GM19043 (cell line): Measurements from ENCODE around the gene ATG4D.
A peak's percentile ranks its signal among the peaks of the same experiment; 100 is the strongest.
"Not testable (repeated sequence)": the region's sequence is repeated elsewhere in the genome, so short reads cannot be mapped to it uniquely, and the experiment has no call there.

ENCODE experiments used
- ATAC-seq: cut with Tn5 transposase; IDR thresholded peaks from one replicate; pipeline ENCODE4 v1.9.1; 2021; ENCODE audit warnings: low read depth; ENCODE audit not compliant: unreplicated experiment

ATG4D gene

DNA sequence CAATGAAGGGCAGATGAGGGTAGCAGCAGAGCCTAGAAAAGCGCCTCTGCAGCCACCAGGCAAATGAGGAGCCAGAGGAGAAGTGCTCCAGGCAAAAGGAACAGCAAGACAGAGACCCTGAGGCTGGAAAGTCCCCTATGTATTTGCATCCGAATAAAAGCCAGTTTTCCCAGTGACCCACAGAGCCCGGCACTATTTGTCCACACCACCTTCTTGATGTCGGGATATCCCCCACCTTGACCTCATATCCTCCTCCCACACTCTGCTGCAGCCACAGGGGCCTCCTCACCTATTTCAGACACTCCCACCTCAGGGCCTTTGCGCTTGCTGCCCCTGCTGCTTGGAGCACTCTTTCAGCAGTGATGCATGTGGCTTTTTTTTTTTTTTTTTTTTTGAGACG, 6.6 kb downstream of the ATG4D start:
- ATAC-seq: no peak

DNA sequence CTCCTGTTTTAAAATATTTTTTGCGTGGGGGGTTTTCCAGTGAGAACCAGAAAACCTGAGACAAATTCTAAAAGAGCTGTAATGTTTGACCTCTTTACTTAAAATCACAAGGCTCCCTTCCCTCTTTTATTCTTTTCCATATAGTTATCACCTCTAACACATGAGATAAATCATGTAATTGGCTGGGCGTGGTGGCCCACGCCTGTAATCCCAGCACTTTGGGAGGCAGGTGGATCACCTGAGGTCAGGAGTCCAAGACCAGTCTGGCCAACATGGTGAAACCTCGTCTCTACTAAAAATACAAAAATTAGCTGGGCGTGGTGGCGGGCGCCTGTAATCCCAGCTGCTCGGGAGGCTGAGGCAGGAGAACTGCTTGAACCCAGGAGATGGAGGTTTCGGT, 7.3 kb downstream of the ATG4D start:
- not testable (repeated sequence) for ATAC-seq

DNA sequence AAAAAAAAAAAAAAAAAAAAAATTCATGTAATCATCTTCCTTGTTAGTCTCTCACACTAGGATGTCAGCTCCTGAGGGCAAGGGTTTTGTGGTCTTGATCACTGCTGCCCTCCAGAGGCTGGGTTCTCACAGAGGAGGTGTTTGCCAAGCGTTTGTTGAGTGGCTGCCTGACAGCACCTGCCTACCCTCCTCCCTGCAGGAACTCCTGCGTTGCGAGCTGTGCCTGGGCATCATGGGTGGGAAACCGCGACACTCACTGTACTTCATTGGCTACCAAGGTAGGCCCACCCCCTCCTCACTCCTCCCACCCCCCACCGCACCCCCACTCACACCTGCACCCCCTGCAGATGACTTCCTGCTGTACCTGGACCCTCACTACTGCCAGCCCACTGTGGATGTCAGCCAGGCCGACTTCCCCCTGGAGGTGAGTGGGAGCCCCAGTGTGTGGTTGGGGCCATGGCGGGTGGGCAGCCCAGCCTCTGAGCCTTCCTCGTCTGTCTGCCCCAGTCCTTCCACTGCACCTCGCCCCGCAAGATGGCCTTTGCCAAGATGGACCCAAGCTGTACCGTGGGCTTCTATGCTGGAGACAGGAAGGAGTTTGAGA, 8.1 kb downstream of the ATG4D start:
- no peak for ATAC-seq

DNA sequence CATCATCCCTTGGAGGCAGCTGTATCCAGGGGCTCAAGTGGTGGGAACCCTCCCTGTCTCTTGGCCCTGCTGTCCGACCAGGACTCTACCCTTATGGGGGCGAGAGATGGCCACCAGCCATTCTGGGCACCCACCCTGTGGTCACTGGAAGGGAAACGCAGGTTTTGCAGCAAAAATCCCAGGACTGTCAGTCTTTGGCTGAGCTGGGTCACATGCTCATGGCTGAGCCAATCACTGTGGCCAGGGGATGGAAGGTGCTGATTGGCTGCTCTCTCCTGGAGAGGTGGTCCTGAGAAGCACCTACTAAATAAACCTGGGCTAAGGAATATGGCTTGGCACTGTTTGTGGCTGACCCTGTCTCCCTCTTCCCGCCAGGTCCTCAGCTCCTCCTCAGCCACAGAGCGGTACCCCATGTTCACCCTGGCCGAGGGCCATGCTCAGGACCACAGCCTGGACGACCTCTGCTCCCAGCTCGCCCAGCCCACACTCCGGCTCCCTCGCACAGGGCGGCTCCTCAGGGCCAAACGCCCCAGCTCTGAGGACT, 8.9 kb downstream of the ATG4D start:
- no peak for ATAC-seq

DNA sequence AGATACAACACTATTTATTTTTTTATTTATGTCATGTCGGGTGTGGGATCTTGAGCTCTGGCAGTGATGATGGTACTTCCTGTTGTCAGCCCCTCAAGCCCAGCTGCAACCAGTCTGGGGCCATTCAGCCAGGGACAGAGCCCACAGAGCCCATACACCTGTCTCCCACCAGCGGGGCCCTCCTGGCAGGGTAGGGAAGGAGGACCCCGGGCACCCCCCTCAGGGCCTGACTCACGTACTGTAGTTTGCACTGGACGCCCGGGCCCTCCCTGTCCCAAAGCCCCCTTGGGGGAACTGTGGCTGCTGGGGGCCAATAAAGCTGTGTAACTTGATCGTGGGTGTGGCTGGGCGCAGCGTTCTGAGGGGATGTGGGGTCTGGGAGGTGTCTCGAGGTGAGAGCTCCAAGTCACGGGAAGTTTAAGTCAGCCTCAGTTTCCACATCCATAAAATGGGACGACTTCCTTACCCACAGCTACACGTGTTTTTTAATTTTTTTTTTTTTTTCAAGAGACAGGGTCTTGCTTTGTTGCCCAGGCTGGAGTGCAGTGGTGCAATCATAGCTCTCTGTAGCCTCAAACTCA, 9.5 kb downstream of the ATG4D start:
- no peak for ATAC-seq

DNA sequence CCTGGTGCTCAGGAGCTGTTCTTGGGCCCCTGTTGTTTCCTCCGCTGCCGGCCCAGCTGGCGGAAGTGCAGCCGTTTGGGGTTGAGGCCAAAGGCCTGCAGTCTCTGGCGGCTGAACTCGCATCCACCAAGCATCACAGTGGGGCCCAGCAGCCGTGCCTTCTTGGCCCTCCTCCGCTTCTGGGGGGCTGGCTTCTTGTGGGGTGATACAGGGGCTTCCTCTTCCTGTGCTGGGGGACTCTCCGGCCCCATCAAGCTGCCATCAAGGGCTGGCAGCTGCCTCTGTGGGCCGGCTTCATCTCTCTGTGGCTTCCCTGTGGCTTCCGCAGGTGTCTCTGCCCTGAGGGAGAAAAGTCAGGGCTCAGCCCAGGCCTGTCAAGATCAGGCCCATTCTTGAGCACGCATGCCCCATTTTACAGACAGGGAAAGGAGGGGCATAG, 10.3 kb downstream of the ATG4D start:
- ATAC-seq: no peak

DNA sequence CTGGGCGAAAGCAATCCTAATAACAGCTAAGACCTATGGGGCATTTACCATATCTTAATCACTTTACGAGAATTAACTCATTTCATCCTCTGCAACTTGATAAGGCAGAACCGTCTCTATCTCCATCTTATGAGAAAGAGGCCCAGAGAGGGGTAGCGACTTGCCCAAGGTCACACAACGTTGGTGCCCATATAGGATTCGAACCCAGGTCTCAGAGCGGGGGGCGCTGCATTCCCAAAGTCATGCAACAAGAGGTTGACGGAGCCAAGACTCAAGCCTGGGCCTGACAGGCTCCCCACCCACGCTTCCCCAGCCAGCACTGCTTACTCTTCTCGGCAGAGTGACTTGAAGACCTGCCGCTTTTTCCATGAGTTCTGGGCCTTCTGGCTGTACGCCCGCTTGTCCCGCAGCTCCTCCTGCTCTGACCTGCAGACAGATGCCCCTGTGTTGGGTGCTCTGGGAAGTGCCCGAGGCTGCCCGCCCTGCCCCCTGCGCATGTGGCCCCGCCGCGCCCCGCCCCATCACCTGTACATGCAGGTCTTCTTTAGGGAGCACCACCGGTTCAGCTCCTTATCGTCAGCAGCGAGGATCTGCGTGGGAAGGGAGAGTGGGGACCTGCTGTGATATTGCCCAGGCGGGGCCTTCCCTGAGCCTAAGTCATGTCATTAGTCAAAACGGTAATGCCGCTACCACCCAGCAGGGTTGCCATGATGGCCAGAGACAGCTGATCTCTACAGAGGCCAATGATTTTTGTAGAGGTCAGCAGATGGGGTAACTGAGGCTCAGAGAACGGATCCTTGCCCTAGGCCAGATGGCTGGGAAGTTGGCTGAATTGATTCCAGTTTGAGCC, 11.3 kb downstream of the ATG4D start:
- ATAC-seq: no peak

DNA sequence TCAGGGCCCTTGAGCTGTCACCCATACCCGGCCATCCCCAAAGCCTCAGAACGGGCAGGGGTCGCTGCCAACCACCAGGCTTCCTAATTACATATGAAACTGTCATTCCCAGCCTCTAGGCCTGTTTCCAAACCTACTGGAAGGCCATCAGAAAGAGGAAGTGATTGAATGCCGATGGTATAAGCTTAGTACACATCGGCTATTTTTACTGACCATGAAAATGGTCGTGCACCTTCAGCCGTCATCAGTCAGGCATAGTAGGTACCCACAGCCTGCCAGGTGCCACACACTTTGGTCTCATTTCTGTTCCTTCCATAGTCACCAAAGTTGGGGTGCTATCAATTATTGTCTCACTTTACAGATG, 11.9 kb downstream of the ATG4D start:
- no peak for ATAC-seq

DNA sequence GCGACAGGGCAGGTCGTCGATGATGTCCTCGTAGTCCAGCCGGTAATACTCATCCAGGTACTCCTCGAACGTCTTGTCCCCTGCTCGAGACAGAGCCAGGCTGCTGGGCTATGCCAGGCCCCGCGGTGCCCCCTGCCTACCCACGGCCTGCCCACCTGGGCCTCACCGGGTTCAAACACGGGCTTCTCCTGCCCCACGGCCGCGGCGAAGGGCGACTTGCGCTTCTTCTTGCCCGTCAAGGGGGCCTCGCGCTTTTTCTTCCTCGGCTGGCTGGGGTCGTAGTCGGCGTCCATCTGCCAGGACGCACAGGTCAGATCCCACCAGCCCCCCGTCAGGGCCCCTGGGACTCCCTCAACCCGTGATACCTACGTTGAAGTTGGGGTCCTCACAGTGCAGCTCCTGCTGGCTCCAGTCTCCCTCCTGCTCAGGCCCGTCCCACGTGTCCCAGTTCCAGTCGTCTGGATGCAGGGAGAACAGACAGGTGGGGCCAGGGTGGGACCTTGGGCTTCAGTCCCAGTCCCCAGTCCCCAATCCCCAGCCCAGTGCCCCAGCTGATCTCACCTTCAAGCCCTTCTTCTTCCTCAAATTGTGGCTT, 14.0 kb downstream of the ATG4D start:
- no peak for ATAC-seq

DNA sequence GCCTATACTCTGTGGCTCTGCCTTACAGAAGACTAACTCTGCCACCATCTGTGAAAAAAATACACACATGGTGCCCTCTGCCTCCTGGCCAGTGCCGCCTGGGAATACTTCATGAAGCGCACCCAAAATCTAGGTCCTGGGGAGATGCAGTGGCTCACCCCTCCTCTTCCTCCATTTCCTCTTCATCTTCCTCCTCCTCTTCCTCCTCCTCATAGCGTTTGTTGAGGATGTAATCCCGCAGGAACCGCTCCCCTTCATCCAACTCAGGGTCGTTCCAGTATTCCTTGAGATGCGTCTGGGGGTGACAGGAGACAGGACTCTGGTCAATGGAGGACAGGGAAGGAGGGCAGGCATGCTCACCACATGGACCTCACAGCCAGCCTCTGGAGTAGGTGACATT, 16.4 kb downstream of the ATG4D start:
- no peak for ATAC-seq

DNA sequence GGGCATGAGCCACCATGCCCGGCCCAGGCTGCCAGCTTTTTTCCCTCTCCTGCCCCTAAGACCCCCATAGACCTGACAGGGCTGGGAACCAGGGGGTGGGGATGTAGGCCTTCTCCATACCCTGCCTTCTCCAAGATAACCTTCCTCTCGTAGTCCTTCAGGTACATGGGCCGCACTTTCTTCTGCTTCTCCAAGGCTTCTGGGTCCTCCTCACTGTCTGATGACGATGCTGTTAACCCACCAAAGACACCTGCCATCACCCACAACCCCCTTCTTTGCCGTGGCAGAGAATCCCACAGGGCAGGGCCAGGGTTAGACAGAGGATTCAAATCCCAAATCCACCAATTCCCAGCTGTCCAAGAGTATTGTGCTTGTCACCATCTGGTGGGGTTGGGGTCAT, 18.9 kb downstream of the ATG4D start:
- ATAC-seq: no peak

DNA sequence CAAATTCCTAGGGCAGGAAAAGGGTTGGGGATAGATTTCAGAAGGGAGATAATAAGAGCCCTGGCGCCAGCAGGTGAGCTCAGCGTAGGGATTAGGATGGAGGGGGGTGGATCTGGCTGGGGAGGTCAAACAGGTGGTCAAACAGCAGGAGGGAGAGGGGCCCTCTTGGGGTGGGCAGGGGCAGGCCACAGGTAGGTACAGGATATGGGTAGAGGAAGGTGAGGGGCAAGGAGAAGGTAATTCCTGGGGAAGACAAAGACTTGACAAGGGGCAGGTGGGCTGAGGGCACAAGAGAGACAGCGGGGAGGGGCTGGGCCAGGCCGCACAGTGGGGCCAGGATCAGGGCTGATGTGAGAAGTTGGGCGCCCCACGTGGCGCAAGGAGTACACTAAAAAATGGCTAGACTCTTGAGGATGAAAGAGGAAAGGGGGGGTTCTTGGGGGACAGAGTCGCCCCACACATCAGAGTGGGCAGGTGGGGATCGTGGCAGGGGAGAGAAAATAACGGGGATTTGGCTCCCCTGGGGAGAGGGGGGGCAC, 21.4 kb downstream of the ATG4D start:
- ATAC-seq: no peak

DNA sequence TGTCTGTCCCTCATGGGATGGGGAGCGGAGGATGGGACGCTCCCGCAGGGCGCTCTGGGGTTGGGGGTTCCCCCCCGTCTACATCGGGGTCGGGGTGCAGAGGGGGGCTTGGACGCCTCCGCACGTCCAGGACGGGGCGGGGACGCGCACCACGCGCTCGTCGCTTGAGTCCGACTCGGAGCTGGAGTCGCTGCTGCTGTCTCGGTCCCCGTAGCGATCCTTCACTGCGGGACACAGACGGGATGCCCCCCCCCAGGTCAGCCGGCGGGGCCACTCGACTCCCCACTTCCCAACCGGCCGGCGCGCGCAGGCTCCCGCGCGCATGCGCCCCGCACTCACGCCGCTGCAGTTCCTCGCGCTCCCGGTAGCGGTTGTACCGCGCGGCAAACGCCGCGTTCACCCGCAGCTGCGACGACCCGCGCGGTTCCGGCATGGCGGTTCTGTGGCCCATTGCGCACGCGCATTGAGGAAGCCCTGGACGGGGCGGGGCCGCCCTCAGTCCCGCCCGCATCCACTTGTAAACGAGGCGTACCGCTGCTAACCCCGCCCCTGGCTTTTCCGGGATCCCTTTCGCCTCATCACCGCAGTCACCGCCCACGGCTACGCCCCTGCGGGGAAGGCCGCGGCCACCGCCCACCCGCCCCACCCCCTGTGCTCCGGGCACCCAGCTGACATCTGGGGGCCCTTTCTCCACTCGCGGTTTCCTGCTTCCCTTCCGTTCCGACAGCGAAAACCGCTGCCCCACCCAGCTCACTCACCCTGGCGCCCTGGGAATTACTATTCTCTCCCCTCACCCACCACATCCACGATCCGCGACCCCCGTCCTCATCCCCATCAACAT, 22.1 kb downstream of the ATG4D start, which contains the start of gene KRI1:
Gene KRI1 (minus strand): TSS at position 444 of the 841 bp plus-strand sequence. CDS start 11 bp downstream, at position 433.
- peak; percentile 22 for ATAC-seq

DNA sequence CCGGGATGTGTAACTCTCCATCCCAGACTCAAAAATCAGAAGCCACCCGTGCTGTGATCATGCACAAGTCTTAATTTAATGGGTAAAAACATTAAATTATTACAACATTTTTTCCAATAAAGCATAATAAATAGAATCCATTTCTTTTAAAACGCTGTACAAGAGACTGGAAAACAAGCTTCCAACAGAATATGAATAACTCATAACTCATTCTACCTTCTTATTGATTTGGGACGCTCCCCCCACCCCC, 22.6 kb downstream of the ATG4D start:
- ATAC-seq: no peak

DNA sequence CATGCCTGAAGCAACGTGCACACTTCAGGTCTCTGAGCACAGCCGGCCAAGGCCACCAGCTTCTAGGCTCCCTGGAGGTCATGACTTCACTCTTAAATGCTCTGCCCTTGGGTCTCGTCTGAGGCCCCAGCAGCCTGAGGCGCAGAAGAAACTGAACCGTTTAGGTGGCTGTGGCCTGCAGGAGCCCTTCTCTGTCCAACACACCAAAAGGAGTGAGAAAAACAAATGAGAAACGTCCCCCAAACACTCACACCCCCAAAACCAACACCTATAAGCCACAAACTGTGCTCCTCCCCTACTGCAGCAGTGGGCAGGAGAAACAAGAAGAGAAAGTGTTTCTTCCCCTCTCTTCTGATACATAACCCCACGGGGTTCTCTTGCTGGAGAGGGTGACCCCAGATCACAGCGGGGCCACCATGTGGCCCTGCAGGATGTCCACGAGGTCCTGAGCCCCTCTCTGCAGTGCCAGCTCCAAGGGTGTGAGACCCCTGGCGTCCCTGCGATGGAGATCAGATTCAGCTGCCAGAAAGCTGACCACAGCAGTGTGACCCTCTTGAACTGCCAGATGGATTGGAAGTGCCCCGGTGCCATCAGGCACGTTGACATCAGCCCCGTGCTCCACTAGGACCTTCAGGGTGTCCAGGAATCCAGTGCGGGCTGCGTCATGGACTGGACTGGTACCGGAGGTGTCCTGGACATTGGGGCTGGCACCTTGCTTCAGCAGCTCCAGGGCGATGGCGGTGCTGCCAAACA, 23.1 kb downstream of the ATG4D start:
- ATAC-seq: no peak

DNA sequence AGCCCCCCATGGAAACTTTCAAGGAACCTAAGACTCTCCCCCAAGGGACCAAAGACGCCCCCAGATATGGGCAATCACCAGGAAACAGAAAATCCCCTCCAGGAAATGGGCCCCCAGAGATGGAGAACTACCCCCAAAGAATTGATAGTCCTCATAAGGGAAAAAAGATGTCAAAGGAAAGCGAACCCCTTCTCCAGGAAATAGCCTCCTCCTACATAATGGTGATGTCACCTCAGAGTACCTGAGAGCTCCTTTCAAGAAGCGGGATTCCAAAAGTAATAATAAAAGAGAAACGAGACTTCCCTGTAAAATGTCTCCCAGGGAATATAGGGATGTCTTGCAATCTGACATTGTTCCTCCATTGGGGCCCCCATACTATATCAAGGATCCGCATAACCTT, 24.0 kb downstream of the ATG4D start:
- no peak for ATAC-seq

DNA sequence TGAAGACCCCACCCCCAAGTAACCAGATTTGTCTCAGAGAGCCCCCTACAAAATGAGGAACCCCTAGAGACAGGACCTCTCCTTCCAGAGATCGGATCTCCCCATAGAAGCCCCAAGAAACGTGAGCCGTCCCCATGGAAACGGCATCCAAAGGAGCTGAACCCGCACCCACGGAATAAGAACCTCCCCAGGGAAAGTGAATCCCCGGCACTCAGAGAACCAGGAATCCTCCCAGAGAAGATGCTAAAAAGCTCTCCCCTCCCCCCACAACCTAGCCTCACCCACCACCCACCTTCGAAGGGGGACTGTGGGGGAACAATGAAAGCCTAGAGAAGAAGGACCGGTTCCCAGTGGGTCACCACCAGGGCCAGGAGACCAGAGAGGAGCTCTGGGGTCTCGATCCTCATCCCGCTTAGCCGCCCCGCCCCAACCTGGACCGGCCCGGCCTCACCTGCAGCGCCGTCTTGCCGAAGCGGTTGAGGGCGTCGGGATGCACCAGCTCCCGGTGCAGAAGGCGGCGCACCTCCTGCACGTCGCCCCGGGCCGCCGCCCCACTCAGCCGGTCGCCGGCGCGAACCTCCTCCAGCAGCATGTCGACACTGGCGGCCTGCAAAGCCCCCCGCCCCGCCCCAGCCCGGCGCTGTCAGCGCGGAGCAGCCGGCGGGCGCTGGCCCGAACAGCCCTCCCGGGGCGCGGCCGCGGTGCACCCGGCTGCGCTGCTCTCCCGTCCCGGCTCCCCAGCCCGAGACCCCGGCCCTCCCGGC, 24.5 kb downstream of the ATG4D start:
- ATAC-seq: peak; percentile 4

DNA sequence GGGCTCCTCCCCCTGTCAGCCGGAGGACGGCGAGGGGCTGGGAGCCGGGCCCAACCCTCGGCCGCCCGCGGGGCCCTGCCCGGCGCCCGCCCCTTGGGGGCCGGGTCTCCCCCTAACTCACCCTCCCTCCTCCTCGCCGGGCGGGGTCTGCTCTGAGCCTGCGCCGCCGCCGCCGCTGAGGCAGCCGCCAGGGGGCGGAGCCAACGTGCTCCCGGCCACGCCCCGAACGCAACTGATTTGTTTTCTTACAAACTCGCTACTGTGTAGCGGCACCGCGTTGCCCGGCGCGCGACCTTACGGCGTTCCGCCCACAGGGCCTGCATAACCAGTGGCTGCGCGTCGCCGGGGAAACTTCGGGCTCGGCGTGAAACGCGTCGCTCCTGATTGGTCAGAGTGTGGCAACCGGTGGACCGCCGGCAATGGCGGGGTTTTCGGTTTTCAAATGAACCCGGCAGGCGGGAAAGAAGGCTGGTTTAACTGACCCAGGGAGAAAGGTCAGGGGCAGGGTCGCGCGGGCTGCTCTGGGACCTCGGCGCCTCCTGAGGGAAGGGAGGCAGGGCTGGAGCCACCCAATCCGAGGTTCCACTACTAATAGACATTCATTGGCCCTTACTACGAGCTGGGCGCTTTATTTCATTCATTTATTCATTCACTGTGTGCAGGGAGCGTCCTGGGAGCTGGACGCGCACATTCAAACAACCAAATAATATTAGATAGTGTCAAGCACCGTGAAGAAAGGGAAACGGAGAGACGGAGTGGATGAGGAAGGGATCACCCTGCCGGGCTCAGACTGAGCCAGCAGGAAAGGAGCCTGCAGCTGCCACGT, 25.3 kb downstream of the ATG4D start, which contains the start of gene CDKN2D:
Gene CDKN2D (minus strand): TSS at position 154 of the 826 bp plus-strand sequence. CDS start 326 bp downstream, outside the sequence.
- ATAC-seq: peak; percentile 70
